Osteoblast (primary cell): ENCODE results near the gene IL12A. TPM values are rescaled to one million over a fixed set of nuclear protein-coding genes. Genes with fewer than 3 reads are reported as not detected.
A peak's percentile ranks its signal among the peaks of the same experiment; 100 is the strongest.

Experiments used
- DNase-seq: peaks from one replicate; pipeline ENCODE4 v3.0.0; 2011; ENCODE audit warnings: low spot score, mixed read lengths; ENCODE audit not compliant: insufficient read length; ENCODE audit errors: missing footprints
- H2AFZ ChIP-seq: 2 replicates; pipeline ENCODE4 v1.6.0; 2011; ENCODE audit warnings: mild to moderate bottlenecking, low read length
- H3K27ac ChIP-seq: 2 replicates; pipeline ENCODE4 v1.5.1; 2011; ENCODE audit warnings: mild to moderate bottlenecking, low read depth, low read length, moderate library complexity
- H3K27me3 ChIP-seq: 2 replicates; pipeline ENCODE4 v1.6.0; 2012; ENCODE audit warnings: mild to moderate bottlenecking, control low read depth, inconsistent platforms, low read length, moderate library complexity; ENCODE audit not compliant: insufficient read depth
- H3K36me3 ChIP-seq: 2 replicates; pipeline ENCODE4 v1.5.1; 2011; ENCODE audit warnings: mild to moderate bottlenecking, low read length, control low read depth, moderate library complexity; ENCODE audit not compliant: insufficient read depth
- H3K4me1 ChIP-seq: 2 replicates; pipeline ENCODE4 v1.5.1; 2011; ENCODE audit warnings: mild to moderate bottlenecking, low read length, control low read depth, moderate library complexity; ENCODE audit not compliant: insufficient read depth
- H3K4me2 ChIP-seq: 2 replicates; pipeline ENCODE4 v1.6.0; 2011; ENCODE audit warnings: mild to moderate bottlenecking, low read length; ENCODE audit not compliant: insufficient read depth
- H3K4me3 ChIP-seq: fragments of 200-600 bp; sonication (generic); 3 replicates; pipeline ENCODE4 v1.5.1; 2012; ENCODE audit warnings: mild to moderate bottlenecking, low read length, inconsistent platforms; ENCODE audit not compliant: insufficient read depth
- H3K79me2 ChIP-seq: 2 replicates; pipeline ENCODE4 v1.6.0; 2012; ENCODE audit warnings: mild to moderate bottlenecking, low read length, control low read depth, inconsistent platforms; ENCODE audit not compliant: insufficient read depth
- H3K9me3 ChIP-seq: 2 replicates; pipeline ENCODE4 v1.5.1; 2011; ENCODE audit warnings: low read depth, low read length, control low read depth
- H4K20me1 ChIP-seq: 2 replicates; pipeline ENCODE4 v1.6.0; 2012; ENCODE audit warnings: mild to moderate bottlenecking, low read length, control low read depth; ENCODE audit not compliant: insufficient read depth
- CTCF ChIP-seq: IDR thresholded peaks from 2 replicates; pipeline ENCODE4 v1.5.1; 2011; ENCODE audit warnings: mild to moderate bottlenecking, low read depth, low read length, moderate library complexity; ENCODE audit errors: extremely low read depth
- total RNA-seq: library from RNA; depleted of rRNA; stranded (reverse); fragments of >200 nt; gene quantifications from 2 replicates; pipeline ENCODE4 v1.2.3, GENCODE V29; 2012

IL12A gene
- total RNA-seq, 1 donor: 4.7 TPM

GRCh38 chr3:159945930-159946329 is 42.7 kb upstream of the IL12A start:
- no peak overlapping the region for H3K4me3 ChIP-seq
- H4K20me1 ChIP-seq: no peaks in the 10 kb centered on the region
- DNase-seq: no peak
- H3K79me2 ChIP-seq: no peaks in the 10 kb centered on the region
- H3K4me2 ChIP-seq: no peak overlapping the region
- H3K27ac ChIP-seq: no peak overlapping the region
- peaks cover 32% of the 10 kb centered on the region for H3K4me1 ChIP-seq
- no peaks in the 10 kb centered on the region for H3K27me3 ChIP-seq
- H3K9me3 ChIP-seq: no peaks in the 10 kb centered on the region
- no peaks in the 10 kb centered on the region for H3K36me3 ChIP-seq
- no peak for TF ChIP-seq CTCF
- H2AFZ ChIP-seq: no peak overlapping the region

- Histone ChIP-seq H3K27ac (peak overlapping the region; percentile 67), H3K9me3 (no peaks in the 10 kb centered on the region), H3K27me3 (no peaks in the 10 kb centered on the region), H3K4me3 (no peak overlapping the region), H2AFZ (no peak overlapping the region), H4K20me1 (no peaks in the 10 kb centered on the region), H3K79me2 (no peaks in the 10 kb centered on the region), H3K4me1 (peaks cover 29% of the 10 kb centered on the region), H3K4me2 (peak overlapping the region; percentile 33), H3K36me3 (no peaks in the 10 kb centered on the region)
- TF ChIP-seq CTCF: no peak
- no peak for DNase-seq
These were observed 41.4 kb upstream of the IL12A start for GRCh38 chr3:159947220-159947619.

GRCh38 chr3:159948429-159949144 is 40.0 kb upstream of the IL12A start:
- Histone ChIP-seq H3K79me2 (no peaks in the 10 kb centered on the region), H3K27ac (peak overlapping the region; percentile 67), H3K9me3 (no peaks in the 10 kb centered on the region), H3K36me3 (no peaks in the 10 kb centered on the region), H3K27me3 (no peaks in the 10 kb centered on the region), H3K4me1 (peaks cover 29% of the 10 kb centered on the region), H2AFZ (peak overlapping the region; percentile 2), H3K4me3 (no peak overlapping the region), H4K20me1 (no peaks in the 10 kb centered on the region), H3K4me2 (no peak overlapping the region)
- DNase-seq: no peak
- TF ChIP-seq CTCF: no peak

GRCh38 chr3:159950156-159950898 is 38.3 kb upstream of the IL12A start:
- H3K4me3 ChIP-seq: no peak overlapping the region
- no peak overlapping the region for H3K27ac ChIP-seq
- H4K20me1 ChIP-seq: no peaks in the 10 kb centered on the region
- DNase-seq: no peak
- H2AFZ ChIP-seq: no peak overlapping the region
- TF ChIP-seq CTCF: no peak
- no peaks in the 10 kb centered on the region for H3K36me3 ChIP-seq
- no peaks in the 10 kb centered on the region for H3K9me3 ChIP-seq
- H3K4me2 ChIP-seq: no peak overlapping the region
- no peaks in the 10 kb centered on the region for H3K79me2 ChIP-seq
- peaks cover 29% of the 10 kb centered on the region for H3K4me1 ChIP-seq
- H3K27me3 ChIP-seq: no peaks in the 10 kb centered on the region
